Activated CD4-positive, alpha-beta memory T cell treated with anti-CD3 and anti-CD28 coated beads, Interleukin-2, amount 10 ng/mL, durations not matched to agents 7 days and 5 days (primary cell): ENCODE data around the gene POLR1E. TPM values are rescaled to one million over a fixed set of nuclear protein-coding genes. Genes with fewer than 3 reads are reported as not detected.
"Not testable (repeated sequence)": the region's sequence is repeated elsewhere in the genome, so short reads cannot be mapped to it uniquely, and the experiment has no call there.

Experiments
- CTCF ChIA-PET: fragments of 350-600 bp; sonication (Branson Sonifier 250); formaldehyde crosslinking; loops from one replicate; lab custom pipeline; 2021; ENCODE audit warnings: antibody characterized with exemption, inconsistent platforms; lab: Charles Lee
- POLR2A ChIA-PET: fragments of 350-600 bp; sonication (Branson Sonifier 250); formaldehyde crosslinking; loops from one replicate; lab custom pipeline; 2021; ENCODE audit warnings: antibody characterized with exemption; lab: Charles Lee
- DNase-seq: peaks from one replicate; pipeline ENCODE4 v3.0.0-alpha.2; 2020
- H3K27ac Mint-ChIP-seq: one replicate; pipeline ENCODE4 v1.8.0; 2021; ENCODE audit warnings: mild to moderate bottlenecking, mixed read lengths
- H3K27me3 Mint-ChIP-seq: one replicate; pipeline ENCODE4 v1.8.0; 2021; ENCODE audit warnings: mixed read lengths
- H3K36me3 Mint-ChIP-seq: one replicate; pipeline ENCODE4 v1.8.0; 2021; ENCODE audit warnings: low read depth, mixed read lengths
- H3K4me1 Mint-ChIP-seq: one replicate; pipeline ENCODE4 v1.8.0; 2021; ENCODE audit warnings: mixed read lengths
- H3K4me3 Mint-ChIP-seq: one replicate; pipeline ENCODE4 v1.8.0; 2021; ENCODE audit warnings: mild to moderate bottlenecking, mixed read lengths
- H3K9me3 Mint-ChIP-seq: one replicate; pipeline ENCODE4 v1.8.0; 2021; ENCODE audit warnings: mixed read lengths
- total RNA-seq, 2 experiments: library from RNA; stranded (reverse); gene quantifications; one replicate each; pipeline ENCODE4 v1.2.3, GENCODE V29; 2021

POLR1E gene
- total RNA-seq, 2 experiments from 2014 or later, result 27.6 to 29.2 TPM

DNA sequence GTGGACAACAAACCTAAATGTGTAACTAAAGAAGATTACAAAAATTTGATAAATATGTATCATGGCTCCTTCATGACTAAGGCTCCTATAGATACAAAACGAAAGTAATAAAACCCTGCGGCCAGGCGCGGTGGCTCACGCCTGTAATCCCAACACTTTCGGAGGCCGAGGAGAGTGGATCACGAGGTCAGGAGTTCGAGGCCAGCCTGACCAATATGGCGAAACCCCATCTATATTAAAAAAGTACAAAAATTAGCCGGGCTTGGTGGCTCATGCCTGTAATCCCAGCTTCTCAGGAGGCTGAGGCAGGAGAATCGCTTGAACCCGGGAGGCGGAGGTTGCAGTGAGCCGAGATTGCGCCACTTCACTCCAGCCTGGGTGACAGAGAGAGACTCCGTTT lies 18.2 kb upstream of the POLR1E start:
- H3K27ac Mint-ChIP-seq, DNase-seq, H3K9me3 Mint-ChIP-seq, POLR2A ChIA-PET, H3K27me3 Mint-ChIP-seq, H3K4me3 Mint-ChIP-seq, CTCF ChIA-PET, H3K36me3 Mint-ChIP-seq: not testable (repeated sequence)
- peaks cover 36% of the 10 kb centered on the region for H3K4me1 Mint-ChIP-seq

DNA sequence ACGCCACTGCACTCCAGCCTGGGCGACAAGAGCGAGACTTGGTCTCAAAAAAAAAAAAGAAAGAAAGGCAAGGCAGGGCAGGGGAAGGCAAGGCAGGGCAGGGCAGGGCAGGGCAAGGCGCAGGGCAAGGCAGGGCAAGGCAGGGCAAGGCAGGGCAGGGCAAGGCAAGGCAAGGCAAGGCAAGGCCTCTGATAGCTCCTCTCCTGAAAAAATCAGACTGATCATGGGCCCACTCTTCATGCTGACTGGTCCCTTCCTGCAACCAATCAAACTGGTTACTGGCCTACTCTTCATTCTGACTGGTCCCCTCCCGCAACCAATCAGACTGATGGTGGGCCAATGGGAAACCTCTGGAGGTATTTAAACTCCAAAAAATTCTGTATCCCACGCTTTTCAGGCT lies 17.1 kb upstream of the POLR1E start:
- Mint-ChIP-seq H3K27ac (no peak overlapping the region), H3K27me3 (no peaks in the 10 kb centered on the region), H3K4me3 (no peak overlapping the region), H3K4me1 (peaks cover 28% of the 10 kb centered on the region), H3K36me3 (no peaks in the 10 kb centered on the region), H3K9me3 (peaks cover 2% of the 10 kb centered on the region)
- no peak for DNase-seq
- ChIA-PET CTCF (no interaction called here), POLR2A (no interaction called here)

DNA sequence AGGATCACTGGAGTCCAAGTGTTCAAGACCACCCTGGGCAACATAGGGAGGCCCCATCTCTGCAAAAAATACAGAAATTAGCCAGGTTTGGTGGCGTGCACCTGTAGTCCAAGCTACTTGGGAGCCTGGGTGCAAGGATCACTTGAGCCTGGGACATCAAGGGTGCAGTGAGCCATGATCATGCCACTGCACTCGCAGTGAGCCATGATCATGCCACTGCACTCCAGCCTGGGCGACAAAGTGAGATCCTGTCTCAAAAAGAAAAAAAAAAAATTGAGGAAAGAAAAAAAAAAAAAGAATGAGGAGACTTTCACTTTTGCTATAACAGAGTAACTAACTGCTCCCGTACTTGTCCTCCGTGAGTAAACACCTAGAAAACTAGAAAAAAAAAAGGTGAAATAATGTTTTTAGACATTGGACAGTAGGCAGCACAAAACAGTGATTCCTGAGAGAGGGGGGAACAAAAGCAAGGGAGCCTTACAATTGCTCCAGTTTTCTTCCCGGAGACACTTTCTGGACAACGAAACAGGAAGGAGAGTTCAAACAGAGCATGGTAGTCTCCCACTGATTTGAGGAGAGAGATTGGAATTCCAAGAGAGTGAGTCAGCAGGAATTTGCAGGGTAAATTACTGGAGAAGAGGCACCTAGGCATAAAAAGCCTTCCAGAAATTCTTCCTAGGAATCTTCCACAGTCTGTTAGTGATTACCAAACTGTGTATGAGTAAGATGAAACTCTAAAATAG lies 13.6 kb upstream of the POLR1E start:
- ChIA-PET CTCF (interaction anchor here (1.2 kb wide), 1 partner anchor 10 kb away, joined by 3 read pairs; no protein-coding TSS in a partner anchor), POLR2A (no interaction called here)
- Mint-ChIP-seq H3K4me3 (peak overlapping the region; percentile 57), H3K9me3 (peaks cover 8% of the 10 kb centered on the region), H3K4me1 (peaks cover 8% of the 10 kb centered on the region), H3K27ac (no peak overlapping the region), H3K27me3 (peaks cover 5% of the 10 kb centered on the region), H3K36me3 (no peaks in the 10 kb centered on the region)
- no peak for DNase-seq

GRCh38 chr9:37473982-37474381 lies 11.8 kb upstream of the POLR1E start:
- H3K9me3 Mint-ChIP-seq, H3K4me3 Mint-ChIP-seq, H3K4me1 Mint-ChIP-seq, H3K36me3 Mint-ChIP-seq, CTCF ChIA-PET, DNase-seq, POLR2A ChIA-PET, H3K27ac Mint-ChIP-seq: not testable (repeated sequence)
- H3K27me3 Mint-ChIP-seq, result peaks cover 22% of the 10 kb centered on the region

DNA sequence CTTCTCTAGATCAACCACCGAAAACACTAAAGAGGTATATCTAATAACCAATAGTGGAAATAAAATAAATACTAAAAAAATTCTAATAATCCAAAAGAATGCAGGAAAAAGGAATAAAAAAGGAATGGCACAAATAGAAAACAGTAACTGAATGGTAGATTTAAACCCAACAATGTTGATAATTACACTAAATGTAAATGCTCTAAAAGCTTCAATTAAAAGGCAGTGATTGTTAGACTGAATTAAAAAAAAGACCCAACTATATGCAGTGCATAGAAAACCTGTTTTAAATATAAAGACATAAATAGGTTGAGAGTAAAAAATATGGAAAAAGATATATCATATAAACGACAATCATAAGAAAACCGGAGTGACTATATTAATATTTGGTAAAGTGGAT lies 11.3 kb upstream of the POLR1E start:
- CTCF ChIA-PET, result interaction anchor here (0.9 kb wide), 1 partner anchor 105 kb away, joined by 3 read pairs; no protein-coding TSS in a partner anchor
- no peak for DNase-seq
- Mint-ChIP-seq H3K27me3 (peaks cover 25% of the 10 kb centered on the region), H3K4me1 (peaks cover 8% of the 10 kb centered on the region), H3K9me3 (peaks cover 8% of the 10 kb centered on the region), H3K36me3 (no peaks in the 10 kb centered on the region), H3K4me3 (no peak overlapping the region), H3K27ac (no peak overlapping the region)
- POLR2A ChIA-PET, result interaction anchor here (1.1 kb wide), 1 partner anchor 117 kb away, joined by 4 read pairs; no protein-coding TSS in a partner anchor

DNA sequence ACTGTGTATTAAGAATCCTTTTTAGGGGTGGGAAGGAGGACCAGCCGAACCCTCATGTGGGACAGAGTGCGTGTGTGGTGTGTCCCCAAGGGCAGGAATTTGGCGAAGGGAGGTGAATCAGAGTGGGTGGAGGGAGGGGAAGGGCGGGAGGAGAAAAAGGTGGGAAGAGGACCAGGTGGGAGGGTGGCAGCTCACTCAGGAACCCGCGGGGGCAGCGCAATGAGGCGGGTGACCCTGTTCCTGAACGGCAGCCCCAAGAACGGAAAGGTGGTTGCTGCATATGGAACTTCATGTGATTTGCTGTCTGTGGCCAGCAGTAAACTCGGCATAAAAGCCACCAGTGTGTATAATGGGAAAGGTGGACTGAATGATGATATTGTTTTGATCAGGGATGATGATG lies 8.8 kb upstream of the POLR1E start:
- ChIA-PET POLR2A (no interaction called here), CTCF (no interaction called here)
- peaks cover 38% of the 10 kb centered on the region for H3K27me3 Mint-ChIP-seq
- H3K9me3 Mint-ChIP-seq, result peaks cover 8% of the 10 kb centered on the region
- H3K27ac Mint-ChIP-seq, result no peak overlapping the region
- peaks cover 10% of the 10 kb centered on the region for H3K4me1 Mint-ChIP-seq
- no peak for DNase-seq
- H3K4me3 Mint-ChIP-seq, result no peak overlapping the region
- no peaks in the 10 kb centered on the region for H3K36me3 Mint-ChIP-seq

- H3K4me1 Mint-ChIP-seq, H3K27ac Mint-ChIP-seq, H3K4me3 Mint-ChIP-seq, H3K36me3 Mint-ChIP-seq, H3K9me3 Mint-ChIP-seq, CTCF ChIA-PET, POLR2A ChIA-PET, DNase-seq: not testable (repeated sequence)
- peaks cover 39% of the 10 kb centered on the region for H3K27me3 Mint-ChIP-seq
Measured at GRCh38 chr9:37477443-37477842, 8.3 kb upstream of the POLR1E start.

GRCh38 chr9:37477987-37478619 lies 7.6 kb upstream of the POLR1E start:
- POLR2A ChIA-PET, H3K4me1 Mint-ChIP-seq, DNase-seq, H3K27ac Mint-ChIP-seq, CTCF ChIA-PET, H3K4me3 Mint-ChIP-seq, H3K9me3 Mint-ChIP-seq, H3K36me3 Mint-ChIP-seq: not testable (repeated sequence)
- peaks cover 39% of the 10 kb centered on the region for H3K27me3 Mint-ChIP-seq

GRCh38 chr9:37480759-37481158 lies 5.0 kb upstream of the POLR1E start:
- Mint-ChIP-seq H3K27ac (no peak overlapping the region), H3K36me3 (peaks cover under 1% of the 10 kb centered on the region), H3K4me3 (no peak overlapping the region), H3K27me3 (peaks cover 39% of the 10 kb centered on the region), H3K9me3 (no peaks in the 10 kb centered on the region), H3K4me1 (peaks cover 12% of the 10 kb centered on the region)
- CTCF ChIA-PET, result interaction anchor here (0.6 to 1.5 kb wide), 7 partner anchors 31 to 339 kb away, joined by 3 to 5 read pairs (median 3); partner anchors contain the start of gene TOMM5
- POLR2A ChIA-PET, result interaction anchor here (0.6 to 1.3 kb wide), 2 partner anchors 18 to 111 kb away, joined by 3 read pairs; partner anchors contain the start of gene TOMM5
- no peak for DNase-seq

- H3K4me3 Mint-ChIP-seq, result peak overlapping the region; percentile 99
- peak overlapping the region; percentile 93 for H3K27ac Mint-ChIP-seq
- ChIA-PET POLR2A (interaction anchor here (0.8 to 5.7 kb wide), 22 partner anchors 11 to 417 kb away, joined by 3 to 75 read pairs (median 5); partner anchors contain the start of genes EXOSC3, FBXO10, GRHPR and SLC25A51), CTCF (interaction anchor here (1.4 to 2.5 kb wide), 2 partner anchors 12 to 106 kb away, joined by 6 read pairs; partner anchors contain the start of gene TOMM5)
- no peaks in the 10 kb centered on the region for H3K9me3 Mint-ChIP-seq
- no peak for DNase-seq
- peaks cover 47% of the 10 kb centered on the region for H3K4me1 Mint-ChIP-seq
- peaks cover 35% of the 10 kb centered on the region for H3K36me3 Mint-ChIP-seq
- H3K27me3 Mint-ChIP-seq, result peaks cover 7% of the 10 kb centered on the region
Measured at GRCh38 chr9:37486256-37486615, 488 bp downstream of the POLR1E start.

- Mint-ChIP-seq H3K4me3 (peak overlapping the region; percentile 99), H3K27ac (peak overlapping the region; percentile 93), H3K27me3 (peaks cover 1% of the 10 kb centered on the region), H3K4me1 (peaks cover 47% of the 10 kb centered on the region), H3K9me3 (no peaks in the 10 kb centered on the region), H3K36me3 (peaks cover 38% of the 10 kb centered on the region)
- DNase-seq, result no peak
- CTCF ChIA-PET, result interaction anchor here (1.5 to 2.5 kb wide), 2 partner anchors 11 to 105 kb away, joined by 6 read pairs; partner anchors contain the start of gene TOMM5
- POLR2A ChIA-PET, result interaction anchor here (0.8 to 5.7 kb wide), 21 partner anchors 10 to 416 kb away, joined by 3 to 75 read pairs (median 5); partner anchors contain the start of genes EXOSC3, FBXO10, SLC25A51 and TOMM5
Measured at GRCh38 chr9:37486616-37487548, 1.1 kb downstream of the POLR1E start.

GRCh38 chr9:37491939-37492338 lies 6.2 kb downstream of the POLR1E start:
- H3K27me3 Mint-ChIP-seq, result no peaks in the 10 kb centered on the region
- ChIA-PET POLR2A (interaction anchor here (1.0 kb wide), 1 partner anchor 22 kb away, joined by 3 read pairs; no protein-coding TSS in a partner anchor), CTCF (no interaction called here)
- H3K4me1 Mint-ChIP-seq, result peaks cover 36% of the 10 kb centered on the region
- no peak overlapping the region for H3K4me3 Mint-ChIP-seq
- no peak for DNase-seq
- no peaks in the 10 kb centered on the region for H3K9me3 Mint-ChIP-seq
- H3K27ac Mint-ChIP-seq, result no peak overlapping the region
- peaks cover 67% of the 10 kb centered on the region for H3K36me3 Mint-ChIP-seq
